ENCODE data around the gene SIDT1.
A peak's percentile ranks its signal among the peaks of the same experiment; 100 is the strongest.

The SIDT1 gene

DNA sequence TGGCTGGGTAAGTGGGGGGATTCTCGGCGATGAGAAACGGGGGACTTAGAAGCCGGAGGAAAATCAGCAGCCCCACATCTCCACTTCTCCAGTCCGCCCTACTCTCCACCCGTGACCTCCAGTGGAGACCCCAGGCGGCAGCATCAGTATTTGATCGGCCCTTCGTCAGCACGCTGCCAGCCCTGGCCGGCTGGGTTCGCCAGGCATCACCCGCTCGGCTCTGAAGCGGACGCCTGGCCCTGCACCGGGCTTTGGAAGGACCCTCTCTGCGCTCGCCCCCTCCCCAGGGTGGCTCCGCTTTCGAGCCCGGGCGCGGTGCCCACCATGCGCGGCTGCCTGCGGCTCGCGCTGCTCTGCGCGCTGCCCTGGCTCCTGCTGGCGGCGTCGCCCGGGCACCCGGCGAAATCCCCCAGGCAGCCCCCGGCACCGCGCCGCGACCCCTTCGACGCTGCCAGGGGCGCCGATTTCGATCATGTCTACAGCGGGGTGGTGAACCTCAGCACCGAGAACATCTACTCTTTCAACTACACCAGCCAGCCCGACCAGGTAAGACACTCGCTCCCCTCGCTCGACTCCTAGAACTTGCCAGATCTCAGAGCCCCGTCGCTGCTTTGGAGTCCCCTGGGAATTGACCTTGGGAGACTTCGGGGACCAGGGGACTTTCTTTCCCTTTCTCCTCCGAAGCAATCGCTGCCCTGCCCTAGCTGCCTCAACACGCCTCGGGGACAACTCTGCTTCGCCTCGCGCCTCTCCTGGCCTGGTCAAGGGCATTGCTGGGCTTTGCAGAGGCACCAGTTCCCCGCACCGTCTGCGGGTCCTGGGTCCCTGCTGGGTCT, 561 bp downstream of the SIDT1 start:
- H3K27me3 ChIP-seq (ENCODE audit: insufficient read depth, poor library complexity, severe bottlenecking), result peaks cover 14% of the 10 kb centered on the region
- DNase-seq (ENCODE audit: low read depth in 1 of 2, low spot score in 1 of 2), result no peak
- H3K27ac ChIP-seq (replicated peaks), result no peak overlapping the region
- no peak for TF ChIP-seq GABPA (IDR thresholded peaks at IDR 0.05; ENCODE audit: low read depth)
- TF ChIP-seq, protein P1, sequence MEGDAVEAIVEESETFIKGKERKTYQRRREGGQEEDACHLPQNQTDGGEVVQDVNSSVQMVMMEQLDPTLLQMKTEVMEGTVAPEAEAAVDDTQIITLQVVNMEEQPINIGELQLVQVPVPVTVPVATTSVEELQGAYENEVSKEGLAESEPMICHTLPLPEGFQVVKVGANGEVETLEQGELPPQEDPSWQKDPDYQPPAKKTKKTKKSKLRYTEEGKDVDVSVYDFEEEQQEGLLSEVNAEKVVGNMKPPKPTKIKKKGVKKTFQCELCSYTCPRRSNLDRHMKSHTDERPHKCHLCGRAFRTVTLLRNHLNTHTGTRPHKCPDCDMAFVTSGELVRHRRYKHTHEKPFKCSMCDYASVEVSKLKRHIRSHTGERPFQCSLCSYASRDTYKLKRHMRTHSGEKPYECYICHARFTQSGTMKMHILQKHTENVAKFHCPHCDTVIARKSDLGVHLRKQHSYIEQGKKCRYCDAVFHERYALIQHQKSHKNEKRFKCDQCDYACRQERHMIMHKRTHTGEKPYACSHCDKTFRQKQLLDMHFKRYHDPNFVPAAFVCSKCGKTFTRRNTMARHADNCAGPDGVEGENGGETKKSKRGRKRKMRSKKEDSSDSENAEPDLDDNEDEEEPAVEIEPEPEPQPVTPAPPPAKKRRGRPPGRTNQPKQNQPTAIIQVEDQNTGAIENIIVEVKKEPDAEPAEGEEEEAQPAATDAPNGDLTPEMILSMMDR (IDR thresholded peaks at IDR 0.05; ENCODE audit: insufficient read depth, low read length), result no peak
- peak overlapping the region; percentile 47 for H3K4me3 ChIP-seq (replicated peaks; ENCODE audit: insufficient read depth, low read length)

DNA sequence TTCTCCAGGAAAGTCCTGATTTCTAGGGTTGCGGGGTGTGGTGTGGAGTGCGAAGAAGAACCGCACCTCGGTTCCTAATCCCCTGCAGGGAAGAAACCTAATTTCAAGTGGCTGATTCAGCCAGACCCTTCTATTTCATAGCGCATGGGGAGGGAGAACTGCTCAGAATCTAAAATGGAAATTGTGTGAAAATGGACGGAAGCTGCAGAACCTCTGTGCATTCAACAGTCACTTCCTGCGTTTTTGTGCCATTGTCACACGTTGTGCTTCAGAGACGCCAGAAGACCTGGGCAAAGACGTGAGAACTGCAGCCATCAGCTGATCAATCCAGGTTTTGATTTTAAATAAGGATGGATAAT, 1.2 kb downstream of the SIDT1 start:
- Histone ChIP-seq H3K27me3 (ENCODE audit: insufficient read depth, poor library complexity, severe bottlenecking) (peaks cover 14% of the 10 kb centered on the region), H3K27ac (replicated peaks) (no peak overlapping the region), H3K4me3 (replicated peaks; ENCODE audit: insufficient read depth, low read length) (peak overlapping the region; percentile 47)
- TF ChIP-seq SPI1 (IDR thresholded peaks at IDR 0.05; ENCODE audit: borderline replicate concordance, low read depth) (no peak), POLR2AphosphoS5 (IDR thresholded peaks at IDR 0.05; ENCODE audit: low read depth) (no peak), GABPA (IDR thresholded peaks at IDR 0.05; ENCODE audit: low read depth) (no peak)
- TF ChIP-seq, protein P2, sequence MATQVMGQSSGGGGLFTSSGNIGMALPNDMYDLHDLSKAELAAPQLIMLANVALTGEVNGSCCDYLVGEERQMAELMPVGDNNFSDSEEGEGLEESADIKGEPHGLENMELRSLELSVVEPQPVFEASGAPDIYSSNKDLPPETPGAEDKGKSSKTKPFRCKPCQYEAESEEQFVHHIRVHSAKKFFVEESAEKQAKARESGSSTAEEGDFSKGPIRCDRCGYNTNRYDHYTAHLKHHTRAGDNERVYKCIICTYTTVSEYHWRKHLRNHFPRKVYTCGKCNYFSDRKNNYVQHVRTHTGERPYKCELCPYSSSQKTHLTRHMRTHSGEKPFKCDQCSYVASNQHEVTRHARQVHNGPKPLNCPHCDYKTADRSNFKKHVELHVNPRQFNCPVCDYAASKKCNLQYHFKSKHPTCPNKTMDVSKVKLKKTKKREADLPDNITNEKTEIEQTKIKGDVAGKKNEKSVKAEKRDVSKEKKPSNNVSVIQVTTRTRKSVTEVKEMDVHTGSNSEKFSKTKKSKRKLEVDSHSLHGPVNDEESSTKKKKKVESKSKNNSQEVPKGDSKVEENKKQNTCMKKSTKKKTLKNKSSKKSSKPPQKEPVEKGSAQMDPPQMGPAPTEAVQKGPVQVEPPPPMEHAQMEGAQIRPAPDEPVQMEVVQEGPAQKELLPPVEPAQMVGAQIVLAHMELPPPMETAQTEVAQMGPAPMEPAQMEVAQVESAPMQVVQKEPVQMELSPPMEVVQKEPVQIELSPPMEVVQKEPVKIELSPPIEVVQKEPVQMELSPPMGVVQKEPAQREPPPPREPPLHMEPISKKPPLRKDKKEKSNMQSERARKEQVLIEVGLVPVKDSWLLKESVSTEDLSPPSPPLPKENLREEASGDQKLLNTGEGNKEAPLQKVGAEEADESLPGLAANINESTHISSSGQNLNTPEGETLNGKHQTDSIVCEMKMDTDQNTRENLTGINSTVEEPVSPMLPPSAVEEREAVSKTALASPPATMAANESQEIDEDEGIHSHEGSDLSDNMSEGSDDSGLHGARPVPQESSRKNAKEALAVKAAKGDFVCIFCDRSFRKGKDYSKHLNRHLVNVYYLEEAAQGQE (IDR thresholded peaks at IDR 0.05; ENCODE audit: insufficient replicate concordance, low read depth), result no peak
- TF ChIP-seq, protein P1 (IDR thresholded peaks at IDR 0.05; ENCODE audit: insufficient read depth, low read length), result no peak
- no peak for DNase-seq (ENCODE audit: low read depth in 1 of 2, low spot score in 1 of 2)

DNA sequence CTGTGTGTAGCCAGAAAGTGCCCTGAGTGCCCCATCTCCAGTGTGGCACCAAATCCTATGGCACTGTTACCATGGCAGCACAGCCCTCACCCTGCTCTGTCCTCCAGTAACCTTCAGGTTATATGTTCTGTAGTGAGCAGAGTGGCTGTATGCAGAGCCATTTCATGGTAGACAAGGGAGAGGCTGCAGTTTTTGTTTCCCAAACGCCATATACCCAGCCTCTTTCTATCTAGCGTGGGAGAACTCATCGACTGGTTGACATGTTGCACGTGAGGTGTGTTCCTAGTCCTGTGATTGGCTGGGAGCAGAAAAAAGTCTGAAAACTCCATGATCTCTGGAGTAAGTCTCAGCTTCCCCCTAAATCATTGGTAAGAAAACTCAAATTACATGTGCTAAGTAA, 2.0 kb downstream of the SIDT1 start:
- TF ChIP-seq, protein P2 (IDR thresholded peaks at IDR 0.05; ENCODE audit: insufficient replicate concordance, low read depth), result no peak
- TF ChIP-seq GABPA (IDR thresholded peaks at IDR 0.05; ENCODE audit: low read depth) (no peak), SPI1 (IDR thresholded peaks at IDR 0.05; ENCODE audit: borderline replicate concordance, low read depth) (no peak), POLR2AphosphoS5 (IDR thresholded peaks at IDR 0.05; ENCODE audit: low read depth) (no peak)
- TF ChIP-seq, protein P1 (IDR thresholded peaks at IDR 0.05; ENCODE audit: insufficient read depth, low read length), result no peak
- DNase-seq (ENCODE audit: low read depth in 1 of 2, low spot score in 1 of 2), result no peak
- H3K27ac ChIP-seq (replicated peaks), result no peak overlapping the region
- peaks cover 14% of the 10 kb centered on the region for H3K27me3 ChIP-seq (ENCODE audit: insufficient read depth, poor library complexity, severe bottlenecking)
- H3K4me3 ChIP-seq (replicated peaks; ENCODE audit: insufficient read depth, low read length), result no peak overlapping the region

DNA sequence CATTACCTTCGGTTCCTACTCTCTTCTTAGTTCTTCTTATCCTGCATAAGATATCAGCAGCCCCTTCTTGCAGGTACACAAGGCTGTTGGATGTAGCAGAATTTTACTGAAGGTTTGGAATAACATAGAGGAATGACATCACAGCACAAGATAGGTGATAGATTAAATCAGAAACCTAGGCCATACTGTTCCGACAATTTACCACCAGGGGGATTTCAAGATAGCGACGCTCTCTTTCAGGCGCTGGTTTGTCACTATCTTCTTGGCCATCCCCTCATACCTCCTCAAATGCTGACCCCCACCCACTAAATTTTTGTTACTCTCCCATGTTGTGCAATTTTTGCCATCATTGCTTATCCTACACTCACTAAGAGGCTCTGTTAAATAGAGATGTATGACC, 3.5 kb downstream of the SIDT1 start:
- no peak overlapping the region for H3K4me3 ChIP-seq (replicated peaks; ENCODE audit: insufficient read depth, low read length)
- no peak overlapping the region for H3K27ac ChIP-seq (replicated peaks)
- peaks cover 14% of the 10 kb centered on the region for H3K27me3 ChIP-seq (ENCODE audit: insufficient read depth, poor library complexity, severe bottlenecking)
- no peak for DNase-seq (ENCODE audit: low read depth in 1 of 2, low spot score in 1 of 2)
- TF ChIP-seq SPI1 (IDR thresholded peaks at IDR 0.05; ENCODE audit: borderline replicate concordance, low read depth), result no peak
- TF ChIP-seq, protein P2 (IDR thresholded peaks at IDR 0.05; ENCODE audit: insufficient replicate concordance, low read depth), result no peak
- TF ChIP-seq GABPA (IDR thresholded peaks at IDR 0.05; ENCODE audit: low read depth), result no peak
- TF ChIP-seq POLR2AphosphoS5 (IDR thresholded peaks at IDR 0.05; ENCODE audit: low read depth), result no peak

Measured in HL-60 (cell line).